Chondrocyte (in vitro differentiated cells): Measurements from ENCODE around the gene HOGA1. TPM values are rescaled to one million over a fixed set of nuclear protein-coding genes. Genes with fewer than 3 reads are reported as not detected.

ENCODE experiments used
- DNase-seq: peaks from one replicate; pipeline ENCODE4 v3.0.0; 2021; ENCODE audit warnings: mixed read lengths, low spot score
- H3K27ac Mint-ChIP-seq: one replicate; pipeline ENCODE4 v1.8.0; 2021; ENCODE audit warnings: mild to moderate bottlenecking, moderate library complexity, mixed read lengths; ENCODE audit not compliant: unreplicated experiment
- H3K27me3 Mint-ChIP-seq: 2 replicates; pipeline ENCODE4 v1.8.0; 2021; ENCODE audit warnings: low read depth, mixed read lengths
- H3K36me3 Mint-ChIP-seq: 2 replicates; pipeline ENCODE4 v1.8.0; 2021; ENCODE audit warnings: low read depth, mixed read lengths
- H3K4me1 Mint-ChIP-seq: 2 replicates; pipeline ENCODE4 v1.8.0; 2021; ENCODE audit warnings: low read depth, mild to moderate bottlenecking, mixed read lengths
- H3K4me3 Mint-ChIP-seq: one replicate; pipeline ENCODE4 v1.8.0; 2021; ENCODE audit warnings: mild to moderate bottlenecking, moderate library complexity, mixed read lengths; ENCODE audit not compliant: unreplicated experiment
- H3K9me3 Mint-ChIP-seq: 2 replicates; pipeline ENCODE4 v1.8.0; 2021; ENCODE audit warnings: low read depth, mixed read lengths
- CTCF ChIP-seq: fragments of 200-600 bp; sonication (generic); IDR thresholded peaks from 2 replicates; pipeline ENCODE4 v1.5.0; 2021; ENCODE audit warnings: antibody characterized with exemption, mild to moderate bottlenecking, moderate library complexity
- total RNA-seq: library from RNA; stranded (reverse); gene quantifications from 3 replicates; pipeline ENCODE4 v1.2.1, GENCODE V29; 2021

HOGA1 gene
- total RNA-seq, 1 donor from 2014 or later: 0.12 TPM

- Mint-ChIP-seq H3K4me1 (peaks cover 64% of the 10 kb centered on the region), H3K27ac (peak overlapping the region; percentile 99), H3K9me3 (no peaks in the 10 kb centered on the region), H3K4me3 (peak overlapping the region; percentile 23), H3K36me3 (no peaks in the 10 kb centered on the region), H3K27me3 (no peaks in the 10 kb centered on the region)
- peak; percentile 77 for TF ChIP-seq CTCF
- peak; percentile 85 for DNase-seq
These were observed 44.5 kb upstream of the HOGA1 start for GRCh38 chr10:97539523-97540200.

GRCh38 chr10:97540669-97541500 is 43.3 kb upstream of the HOGA1 start:
- Mint-ChIP-seq H3K9me3 (no peaks in the 10 kb centered on the region), H3K4me1 (peaks cover 67% of the 10 kb centered on the region), H3K4me3 (no peak overlapping the region), H3K36me3 (no peaks in the 10 kb centered on the region), H3K27ac (peak overlapping the region; percentile 99), H3K27me3 (no peaks in the 10 kb centered on the region)
- no peak for TF ChIP-seq CTCF
- DNase-seq: peak; percentile 78

GRCh38 chr10:97542169-97543024 is 41.8 kb upstream of the HOGA1 start:
- Mint-ChIP-seq H3K9me3 (no peaks in the 10 kb centered on the region), H3K4me3 (peak overlapping the region; percentile 38), H3K27me3 (no peaks in the 10 kb centered on the region), H3K4me1 (peaks cover 77% of the 10 kb centered on the region), H3K27ac (peak overlapping the region; percentile 99), H3K36me3 (no peaks in the 10 kb centered on the region)
- DNase-seq: peak; percentile 81
- no peak for TF ChIP-seq CTCF

GRCh38 chr10:97543025-97543546 is 41.1 kb upstream of the HOGA1 start:
- TF ChIP-seq CTCF: no peak
- peaks cover 78% of the 10 kb centered on the region for H3K4me1 Mint-ChIP-seq

More at GRCh38 chr10:97543025-97543546, 41.1 kb upstream of the HOGA1 start:
- peak overlapping the region; percentile 99 for H3K27ac Mint-ChIP-seq
- peak overlapping the region; percentile 10 for H3K4me3 Mint-ChIP-seq
- H3K36me3 Mint-ChIP-seq: no peaks in the 10 kb centered on the region
- DNase-seq: peak; percentile 92
- no peaks in the 10 kb centered on the region for H3K9me3 Mint-ChIP-seq
- H3K27me3 Mint-ChIP-seq: no peaks in the 10 kb centered on the region
